ENCODE data around the gene AHCY.
"Not testable (repeated sequence)": the region's sequence is repeated elsewhere in the genome, so short reads cannot be mapped to it uniquely, and the experiment has no call there.

The AHCY gene

GRCh38 chr20:34302723-34303533 is at the start of gene AHCY:
Gene AHCY (minus strand): TSS chr20:34303355. CDS start chr20:34303270, 85 bp downstream.
- Histone ChIP-seq H3K9me3 (no peaks in the 10 kb centered on the region), H3K4me1 (peaks cover 0 to 18% (median 14%) of the 10 kb centered on the region in 4 donors), H3K36me3 (no peaks in the 10 kb centered on the region), H3K4me3 (peak within 1 kb of the TSS; percentile 65 to 75), H3K27ac (peak within 1 kb of the TSS; percentile 85 to 90), H3K27me3 (no peaks in the 10 kb centered on the region)
- peak in 1 of 2 experiments; percentile 19 for TF ChIP-seq CTCF (IDR thresholded peaks at IDR 0.05)
- peak; percentile 97 to 98 for DNase-seq
- intact Hi-C loops (cut with DNase I; ENCODE audit: low total_unique reads): loop anchor here (5.0 kb wide), 1 partner anchor 409 kb away; no protein-coding TSS in a partner anchor

- intact Hi-C loops (cut with DNase I; ENCODE audit: low total_unique reads): no loop called here
Measured at GRCh38 chr20:34350095-34350494, 46.9 kb upstream of the AHCY start.

GRCh38 chr20:34347571-34347970 is 44.4 kb upstream of the AHCY start:
- Histone ChIP-seq H3K9me3 (no peaks in the 10 kb centered on the region), H3K27me3 (no peaks in the 10 kb centered on the region), H3K36me3 (no peaks in the 10 kb centered on the region), H3K4me1 (no peaks in the 10 kb centered on the region), H3K27ac (no peak overlapping the region), H3K4me3 (no peak overlapping the region)
- no peak for DNase-seq
- no peak for TF ChIP-seq CTCF (IDR thresholded peaks at IDR 0.05)
- intact Hi-C loops (cut with DNase I; ENCODE audit: low total_unique reads): no loop called here

More at GRCh38 chr20:34350095-34350494, 46.9 kb upstream of the AHCY start:
- TF ChIP-seq CTCF (IDR thresholded peaks at IDR 0.05): no peak
- Histone ChIP-seq H3K36me3 (no peaks in the 10 kb centered on the region), H3K27me3 (no peaks in the 10 kb centered on the region), H3K4me1 (no peaks in the 10 kb centered on the region), H3K27ac (no peak overlapping the region), H3K4me3 (no peak overlapping the region), H3K9me3 (no peaks in the 10 kb centered on the region)
- no peak for DNase-seq

DNA sequence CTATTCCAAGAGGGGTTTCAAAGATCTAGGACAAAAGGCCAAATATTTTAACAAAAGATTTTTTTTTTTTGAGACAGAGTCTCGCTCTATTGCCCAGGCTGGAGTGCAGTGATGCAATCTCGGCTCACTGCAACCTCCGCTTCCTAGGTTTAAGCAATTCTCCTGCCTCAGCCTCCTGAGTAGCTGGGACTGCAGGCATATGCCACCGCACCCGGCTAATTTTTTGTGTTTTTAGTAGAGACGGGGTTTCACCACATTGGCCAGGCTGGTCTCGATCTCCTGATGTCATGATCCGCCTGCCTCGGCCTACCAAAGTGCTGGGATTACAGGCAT is 43.3 kb upstream of the AHCY start:
- H3K36me3 ChIP-seq; H3K27ac ChIP-seq; intact Hi-C loops (cut with DNase I; ENCODE audit: low total_unique reads); H3K4me1 ChIP-seq; DNase-seq; H3K4me3 ChIP-seq; H3K27me3 ChIP-seq; H3K9me3 ChIP-seq: not testable (repeated sequence)

DNA sequence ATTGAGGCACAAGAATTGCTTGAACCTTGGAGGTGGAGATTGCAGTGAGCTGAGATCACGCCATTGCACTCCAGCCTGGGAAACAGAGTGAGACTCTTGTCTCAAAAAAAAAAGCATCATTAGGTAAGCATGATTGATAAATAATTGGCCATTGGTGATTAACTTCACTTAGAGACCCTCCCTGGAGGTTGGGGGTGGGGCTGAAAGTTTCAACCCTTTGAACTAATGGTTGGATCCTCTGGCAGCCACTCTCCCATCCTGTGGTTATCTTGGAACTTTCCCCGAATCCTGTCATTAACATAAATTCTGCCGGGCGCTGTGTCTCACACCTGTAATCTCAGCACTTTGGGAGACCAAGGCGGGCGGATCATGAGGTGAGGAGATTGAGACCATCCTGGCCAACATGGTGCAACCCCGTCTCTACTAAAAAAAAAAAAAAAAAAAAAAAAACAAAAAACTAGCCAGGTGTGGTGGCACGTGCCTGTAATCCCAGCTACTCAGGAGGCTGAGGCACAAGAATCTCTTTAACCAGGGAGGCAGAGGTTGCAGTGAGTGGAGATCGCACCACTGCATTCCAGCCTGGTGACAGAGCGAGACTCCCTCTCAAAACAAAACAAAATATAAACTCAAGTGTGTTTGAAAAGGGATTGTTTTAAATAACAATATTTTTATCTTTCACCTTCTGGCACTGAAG is 42.8 kb upstream of the AHCY start:
- H3K27me3 ChIP-seq; intact Hi-C loops (cut with DNase I; ENCODE audit: low total_unique reads); H3K36me3 ChIP-seq; H3K4me3 ChIP-seq; H3K4me1 ChIP-seq; H3K9me3 ChIP-seq; DNase-seq; H3K27ac ChIP-seq: not testable (repeated sequence)

DNA sequence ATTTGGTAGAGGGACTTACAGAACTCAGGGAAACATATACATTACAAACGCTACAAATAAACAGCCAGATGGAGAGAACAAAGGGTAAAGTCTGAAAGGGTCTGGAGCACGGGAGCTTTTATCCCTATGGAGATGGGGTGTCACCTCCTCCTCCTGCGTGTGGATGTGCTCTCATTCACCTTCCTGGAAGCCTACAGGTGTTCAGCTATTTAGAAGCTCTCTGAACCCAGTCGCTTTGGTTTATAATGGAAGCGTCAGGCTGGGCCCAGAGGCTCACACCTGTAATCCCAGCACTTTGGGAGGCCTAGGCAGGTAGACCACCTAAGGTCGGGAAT is 42.2 kb upstream of the AHCY start:
- Histone ChIP-seq H3K4me1 (no peaks in the 10 kb centered on the region), H3K4me3 (no peak overlapping the region), H3K9me3 (no peaks in the 10 kb centered on the region), H3K27me3 (no peaks in the 10 kb centered on the region), H3K27ac (no peak overlapping the region), H3K36me3 (no peaks in the 10 kb centered on the region)
- TF ChIP-seq CTCF (IDR thresholded peaks at IDR 0.05): no peak
- DNase-seq: no peak
- intact Hi-C loops (cut with DNase I; ENCODE audit: low total_unique reads): no loop called here

All from tibial artery (tissue), 4 donors.